AG09319 (cell line): Measurements from ENCODE around the gene ACKR2.

Experiments
- DNase-seq: peaks from one replicate; pipeline ENCODE4 v3.0.0-alpha.2; 2010; ENCODE audit warnings: low read depth; ENCODE audit errors: extremely low read depth
- TF ChIP-seq, protein P1 (sequence below): IDR thresholded peaks from 2 replicates; pipeline ENCODE4 v1.5.1; 2011; ENCODE audit warnings: low read depth, mild to moderate bottlenecking, inconsistent platforms, low read length, moderate library complexity

ACKR2 gene

DNA sequence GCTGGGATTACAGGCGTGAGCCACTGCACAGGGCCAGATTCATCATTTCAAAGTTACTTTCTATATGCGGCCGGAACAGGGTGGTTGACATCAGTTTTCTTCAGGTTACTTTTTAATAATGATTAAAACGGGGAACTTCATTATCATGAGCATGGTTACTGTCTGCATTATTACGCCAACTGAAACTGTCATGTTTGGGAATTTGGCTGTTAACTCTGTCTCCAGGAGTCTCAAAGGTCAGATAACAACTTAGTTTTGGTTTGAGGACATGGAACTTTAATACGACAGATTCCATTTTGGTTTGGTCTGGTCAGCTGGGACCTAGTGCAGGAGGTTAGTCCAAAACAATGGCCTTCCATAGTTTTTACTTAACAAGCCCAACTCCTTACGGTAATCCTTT, 57.9 kb downstream of the ACKR2 start:
- no peak for DNase-seq
- TF ChIP-seq, protein P1, sequence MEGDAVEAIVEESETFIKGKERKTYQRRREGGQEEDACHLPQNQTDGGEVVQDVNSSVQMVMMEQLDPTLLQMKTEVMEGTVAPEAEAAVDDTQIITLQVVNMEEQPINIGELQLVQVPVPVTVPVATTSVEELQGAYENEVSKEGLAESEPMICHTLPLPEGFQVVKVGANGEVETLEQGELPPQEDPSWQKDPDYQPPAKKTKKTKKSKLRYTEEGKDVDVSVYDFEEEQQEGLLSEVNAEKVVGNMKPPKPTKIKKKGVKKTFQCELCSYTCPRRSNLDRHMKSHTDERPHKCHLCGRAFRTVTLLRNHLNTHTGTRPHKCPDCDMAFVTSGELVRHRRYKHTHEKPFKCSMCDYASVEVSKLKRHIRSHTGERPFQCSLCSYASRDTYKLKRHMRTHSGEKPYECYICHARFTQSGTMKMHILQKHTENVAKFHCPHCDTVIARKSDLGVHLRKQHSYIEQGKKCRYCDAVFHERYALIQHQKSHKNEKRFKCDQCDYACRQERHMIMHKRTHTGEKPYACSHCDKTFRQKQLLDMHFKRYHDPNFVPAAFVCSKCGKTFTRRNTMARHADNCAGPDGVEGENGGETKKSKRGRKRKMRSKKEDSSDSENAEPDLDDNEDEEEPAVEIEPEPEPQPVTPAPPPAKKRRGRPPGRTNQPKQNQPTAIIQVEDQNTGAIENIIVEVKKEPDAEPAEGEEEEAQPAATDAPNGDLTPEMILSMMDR = no peak

DNA sequence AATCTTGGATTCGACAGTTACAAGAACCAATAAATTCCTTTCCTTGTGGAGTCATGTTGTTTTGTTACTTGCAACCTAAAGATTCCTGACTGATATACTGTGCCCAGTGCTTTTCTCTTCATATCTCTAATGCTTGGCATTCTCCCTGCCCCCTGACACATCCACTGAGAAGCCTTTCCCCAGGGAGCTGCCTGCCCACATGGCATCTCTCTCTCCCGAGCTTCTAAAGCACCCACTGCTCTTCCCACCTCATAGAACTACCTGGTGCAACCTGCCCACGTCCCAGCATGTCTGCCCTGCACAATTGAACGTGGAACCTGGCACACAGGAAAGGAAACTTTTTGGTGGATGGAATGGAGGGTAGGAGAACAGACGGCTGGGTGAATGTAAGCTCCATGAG, 59.6 kb downstream of the ACKR2 start:
- TF ChIP-seq, protein P1 = no peak
- no peak for DNase-seq

DNA sequence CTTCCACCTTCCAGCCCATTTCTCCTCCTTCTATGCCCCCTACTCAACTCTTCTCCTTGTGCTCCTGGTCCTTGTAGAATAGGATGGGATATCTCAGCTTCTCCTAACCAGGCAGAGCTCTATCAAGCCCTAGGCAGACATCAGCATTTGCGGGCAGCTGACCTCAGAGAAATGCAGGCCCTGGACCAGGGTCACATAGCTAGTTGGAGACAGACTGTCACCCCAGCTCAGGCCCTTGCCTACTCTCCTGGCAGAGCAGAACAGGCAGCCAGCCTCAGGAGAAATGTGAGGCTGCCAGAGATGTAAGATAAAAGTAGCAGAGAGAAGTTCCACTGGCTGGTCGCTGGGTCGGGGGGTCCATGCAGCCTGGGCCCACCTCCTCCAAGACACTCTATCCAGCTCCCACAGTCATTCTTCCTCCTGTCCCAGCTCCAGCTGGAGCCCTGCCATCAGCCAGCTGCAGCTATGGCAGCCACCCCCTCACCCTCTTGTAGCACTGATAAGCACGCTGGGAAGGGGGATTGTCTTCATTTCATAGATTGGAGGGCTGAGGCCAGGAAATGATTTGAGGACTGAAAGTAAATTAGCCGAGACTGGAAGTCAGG, 62.4 kb downstream of the ACKR2 start:
- TF ChIP-seq, protein P1 = no peak
- no peak for DNase-seq

DNA sequence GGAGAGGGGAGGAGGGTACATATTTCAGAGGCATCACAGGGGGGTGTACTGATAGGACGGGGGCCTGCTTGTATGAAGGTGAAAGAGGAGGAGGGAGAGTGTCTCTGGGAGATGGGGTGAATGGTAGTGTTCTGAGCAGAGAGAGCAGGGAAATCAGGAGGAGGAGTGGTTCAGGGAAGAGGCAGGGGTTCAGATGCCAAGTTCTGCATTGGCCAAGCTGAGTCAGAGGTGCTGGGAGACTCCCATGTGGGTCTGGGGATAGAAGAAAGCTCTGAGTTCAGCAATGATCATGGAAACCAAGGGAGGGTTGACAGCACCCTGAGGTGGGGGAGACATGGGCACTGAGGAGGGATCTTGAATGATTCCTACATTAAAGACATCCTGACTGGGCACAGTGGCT, 63.5 kb downstream of the ACKR2 start:
- TF ChIP-seq, protein P1 = no peak

DNA sequence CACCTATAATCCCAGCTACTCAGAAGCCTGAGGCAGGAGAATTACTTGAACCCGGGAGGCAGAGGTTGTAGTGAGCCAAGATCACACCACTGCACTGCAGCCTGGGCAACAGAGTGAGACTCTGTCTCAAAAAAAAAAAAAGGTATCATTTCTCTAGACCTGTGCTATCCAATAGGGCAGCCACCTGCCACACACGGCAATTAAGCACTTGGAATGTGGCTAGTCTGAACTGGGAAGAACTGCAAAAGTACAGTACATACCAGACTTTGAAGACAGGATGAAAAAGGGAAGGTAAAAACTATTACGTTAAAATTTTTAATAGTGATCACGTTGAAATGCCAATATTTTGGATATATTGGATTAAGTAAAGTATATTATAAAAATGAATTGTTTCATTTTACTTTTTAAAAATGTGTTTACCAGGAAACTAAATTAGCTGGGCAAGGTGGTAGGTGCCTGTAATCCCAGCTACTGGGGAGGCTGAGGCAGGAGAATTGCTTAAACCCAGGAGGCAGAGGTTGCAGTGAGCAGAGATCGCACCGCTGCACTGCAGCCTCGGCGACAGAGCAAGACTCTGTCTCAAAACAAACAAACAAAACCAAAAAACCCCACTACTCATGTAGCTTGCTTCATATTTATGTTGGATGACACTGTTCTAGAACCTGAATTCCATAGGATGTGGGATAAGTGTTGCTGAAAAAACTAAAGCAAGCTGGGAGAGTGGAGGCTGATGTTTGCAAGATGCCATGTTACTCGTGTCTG, 64.2 kb downstream of the ACKR2 start:
- TF ChIP-seq, protein P1 = no peak
- DNase-seq = no peak

More for the DNA sequence above, 63.5 kb downstream of the ACKR2 start:
- no peak for DNase-seq

DNA sequence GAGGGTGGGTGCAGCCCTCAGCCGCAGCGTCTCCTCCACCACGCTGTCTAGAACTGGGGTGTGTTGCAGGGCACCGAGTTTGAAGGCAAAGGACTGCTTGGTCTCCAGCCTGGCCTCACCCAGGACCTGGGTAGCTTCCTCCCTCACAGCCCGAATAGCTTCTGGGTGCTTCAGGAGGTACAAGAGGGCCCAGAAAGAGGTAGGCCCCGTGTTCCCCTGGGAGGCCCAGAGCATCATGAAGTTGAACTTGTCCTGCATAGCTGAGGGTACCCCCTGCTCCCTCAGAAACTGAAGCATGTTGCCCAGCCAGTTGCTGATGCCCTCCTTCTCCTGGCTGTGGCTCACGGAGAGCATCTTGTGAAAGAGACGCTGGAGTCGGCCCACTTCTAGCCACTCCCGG, 65.5 kb downstream of the ACKR2 start:
- TF ChIP-seq, protein P1 = no peak
- no peak for DNase-seq

DNA sequence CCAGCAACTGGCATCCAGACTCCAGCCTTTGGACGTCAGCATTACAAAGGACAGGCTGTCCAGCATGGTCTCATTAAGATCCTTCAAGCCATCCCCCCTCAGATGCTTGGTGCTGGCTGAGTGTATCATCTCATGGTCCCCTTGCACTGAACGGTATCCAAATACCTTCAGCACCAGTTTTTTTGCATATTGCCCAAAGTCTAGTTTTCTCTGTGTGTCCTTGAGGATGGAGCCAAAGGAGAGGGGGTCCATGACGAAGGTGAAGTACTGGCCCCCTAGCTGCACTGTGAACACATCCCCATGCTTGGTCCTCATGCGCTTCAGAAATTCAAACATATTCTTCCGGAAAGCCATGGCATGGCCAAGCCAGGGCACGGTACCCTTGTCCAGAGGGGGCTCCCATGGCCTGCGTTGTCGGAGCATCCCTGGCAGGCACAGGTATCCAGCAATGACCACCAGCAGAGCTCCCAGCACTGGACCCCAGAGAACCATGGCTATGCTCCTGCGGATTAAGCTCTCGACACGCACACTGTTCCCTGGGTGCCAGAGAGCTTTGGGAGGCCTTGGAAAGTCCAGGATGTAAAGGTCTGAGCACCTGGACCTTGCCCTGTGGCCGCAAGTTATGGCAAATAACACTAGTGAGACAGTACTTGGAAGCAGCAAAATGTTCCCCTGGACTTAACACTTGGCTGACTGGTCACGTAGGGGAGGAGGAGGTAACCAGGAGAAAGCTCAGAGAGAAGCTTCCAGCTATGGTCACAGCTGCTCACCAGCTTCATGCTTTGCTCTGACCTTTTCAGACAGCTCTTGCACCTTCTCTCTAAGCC, 66.3 kb downstream of the ACKR2 start, which contains the start of gene CYP8B1:
CYP8B1 (minus strand) TSS at position 555 of the 827 bp plus-strand sequence; CDS start at position 492, 63 bp downstream.
- TF ChIP-seq, protein P1 = no peak
- DNase-seq = no peak
